Measurements from ENCODE around the gene XPO6. TPM values are rescaled to one million over a fixed set of nuclear protein-coding genes. Genes with fewer than 3 reads are reported as not detected.

The XPO6 gene
- total RNA-seq, 4 donors from 2014 or later = 45.7 to 104 (median 78.1) TPM

DNA sequence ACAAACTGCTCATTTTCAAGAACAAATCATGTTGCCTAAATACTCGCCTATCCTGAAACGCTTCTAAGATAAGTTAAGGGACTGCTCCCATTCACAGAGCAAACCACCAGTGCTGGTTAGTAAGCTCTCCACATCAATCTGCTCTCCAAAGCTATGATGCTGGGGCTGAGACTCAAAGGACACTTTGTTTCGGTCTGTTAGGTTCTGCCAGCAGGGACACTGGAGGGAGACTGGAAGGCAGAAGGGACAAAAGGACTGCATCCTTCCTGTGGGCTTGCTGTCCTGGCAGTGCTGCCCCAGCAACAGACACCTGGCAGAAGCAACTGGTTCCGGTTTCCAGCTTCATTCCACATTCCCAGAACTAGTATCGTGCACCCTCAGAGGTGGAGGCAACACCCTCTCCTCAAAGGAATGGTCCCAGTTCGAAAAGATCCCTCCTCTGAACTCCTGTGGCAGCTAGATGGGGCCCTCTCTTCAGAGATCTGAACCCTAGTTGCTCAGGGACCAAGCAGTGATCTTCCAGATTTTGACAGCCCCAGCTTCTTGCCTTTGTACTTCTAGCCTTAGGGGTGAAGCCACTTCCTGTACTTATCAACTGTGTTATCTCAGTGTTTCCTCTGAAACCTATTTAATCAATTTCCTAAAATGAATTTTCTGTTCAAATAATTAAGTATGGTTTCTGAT is 74.9 kb downstream of the XPO6 start:
- DNase-seq (ENCODE audit: low spot score in 2 of 2) = no peak
- no peak overlapping the region for H3K4me3 ChIP-seq (ENCODE audit: low read depth, poor library complexity, severe bottlenecking)
- TF ChIP-seq, protein P1, sequence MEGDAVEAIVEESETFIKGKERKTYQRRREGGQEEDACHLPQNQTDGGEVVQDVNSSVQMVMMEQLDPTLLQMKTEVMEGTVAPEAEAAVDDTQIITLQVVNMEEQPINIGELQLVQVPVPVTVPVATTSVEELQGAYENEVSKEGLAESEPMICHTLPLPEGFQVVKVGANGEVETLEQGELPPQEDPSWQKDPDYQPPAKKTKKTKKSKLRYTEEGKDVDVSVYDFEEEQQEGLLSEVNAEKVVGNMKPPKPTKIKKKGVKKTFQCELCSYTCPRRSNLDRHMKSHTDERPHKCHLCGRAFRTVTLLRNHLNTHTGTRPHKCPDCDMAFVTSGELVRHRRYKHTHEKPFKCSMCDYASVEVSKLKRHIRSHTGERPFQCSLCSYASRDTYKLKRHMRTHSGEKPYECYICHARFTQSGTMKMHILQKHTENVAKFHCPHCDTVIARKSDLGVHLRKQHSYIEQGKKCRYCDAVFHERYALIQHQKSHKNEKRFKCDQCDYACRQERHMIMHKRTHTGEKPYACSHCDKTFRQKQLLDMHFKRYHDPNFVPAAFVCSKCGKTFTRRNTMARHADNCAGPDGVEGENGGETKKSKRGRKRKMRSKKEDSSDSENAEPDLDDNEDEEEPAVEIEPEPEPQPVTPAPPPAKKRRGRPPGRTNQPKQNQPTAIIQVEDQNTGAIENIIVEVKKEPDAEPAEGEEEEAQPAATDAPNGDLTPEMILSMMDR (IDR thresholded peaks at IDR 0.05) = no peak
- TF ChIP-seq POLR2A (IDR thresholded peaks at IDR 0.05) = no peak
- 87 to 89% methylated on average over 6 of the region's 6 CpGs for WGBS, 2 donors
- intact Hi-C loops (cut with DNase I; ENCODE audit: low total_unique reads) = no loop called here

DNA sequence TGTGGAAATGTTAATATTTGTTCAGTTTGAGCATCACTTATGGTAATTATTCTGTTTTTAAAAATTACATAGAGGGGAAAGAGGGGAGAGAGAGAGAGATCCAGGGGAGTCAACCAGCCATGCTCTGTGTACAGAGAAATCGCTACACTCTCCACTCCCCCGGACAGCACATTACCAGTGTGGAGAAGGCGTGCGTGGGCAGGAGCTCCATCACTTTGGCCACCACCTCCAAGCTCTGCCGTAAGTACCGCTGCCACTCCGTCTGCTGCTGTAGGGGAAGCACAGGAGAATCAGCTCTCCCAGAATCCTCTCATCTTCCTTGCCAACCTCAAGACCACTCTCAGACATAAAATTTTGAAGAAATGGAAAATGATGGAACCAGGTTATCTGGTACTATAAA is 78.1 kb downstream of the XPO6 start:
- no peak overlapping the region for H3K4me3 ChIP-seq (ENCODE audit: low read depth, poor library complexity, severe bottlenecking)
- no peak for DNase-seq (ENCODE audit: low spot score in 2 of 2)
- 90 to 96% methylated on average over 7 of the region's 7 CpGs for WGBS, 2 donors
- intact Hi-C loops (cut with DNase I; ENCODE audit: low total_unique reads) = no loop called here
- TF ChIP-seq, protein P1 (IDR thresholded peaks at IDR 0.05) = no peak
- TF ChIP-seq POLR2A (IDR thresholded peaks at IDR 0.05) = no peak

DNA sequence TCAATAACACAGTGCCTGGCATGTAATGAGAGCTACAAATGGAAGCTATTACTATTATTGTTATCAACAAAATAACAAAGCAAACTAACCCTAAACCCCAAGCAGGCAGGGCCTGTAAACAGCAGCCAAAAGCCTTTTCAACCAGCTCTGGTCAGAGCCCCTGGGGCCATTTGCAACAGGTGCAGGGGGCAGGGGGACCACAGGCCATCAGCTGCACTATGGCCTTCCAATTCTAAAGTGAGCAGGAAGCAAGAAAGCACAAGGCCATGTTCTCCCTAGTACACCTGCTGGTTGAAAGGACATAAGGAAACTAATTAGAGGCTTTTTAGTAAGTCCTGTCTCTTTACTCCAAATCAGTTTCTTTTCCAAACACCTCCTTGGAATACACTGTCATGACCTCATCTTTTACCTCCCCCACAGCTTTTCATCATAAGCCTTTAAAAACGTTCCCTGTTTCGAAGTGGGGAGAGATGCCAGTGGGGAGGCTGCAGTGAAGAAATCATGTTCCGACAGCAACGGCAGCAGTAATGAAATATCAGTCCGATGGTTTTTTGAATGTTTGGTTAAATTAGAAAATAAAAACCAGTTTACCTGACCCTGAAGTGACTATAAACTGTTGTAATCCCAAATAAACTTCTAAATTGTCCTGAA is 79.9 kb downstream of the XPO6 start:
- H3K4me3 ChIP-seq (ENCODE audit: low read depth, poor library complexity, severe bottlenecking) = no peak overlapping the region
- no peak for TF ChIP-seq POLR2A (IDR thresholded peaks at IDR 0.05)
- TF ChIP-seq, protein P1 (IDR thresholded peaks at IDR 0.05) = no peak
- intact Hi-C loops (cut with DNase I; ENCODE audit: low total_unique reads) = no loop called here
- WGBS, 2 donors = 74 to 79% methylated on average over 5 of the region's 5 CpGs
- no peak for DNase-seq (ENCODE audit: low spot score in 2 of 2)

DNA sequence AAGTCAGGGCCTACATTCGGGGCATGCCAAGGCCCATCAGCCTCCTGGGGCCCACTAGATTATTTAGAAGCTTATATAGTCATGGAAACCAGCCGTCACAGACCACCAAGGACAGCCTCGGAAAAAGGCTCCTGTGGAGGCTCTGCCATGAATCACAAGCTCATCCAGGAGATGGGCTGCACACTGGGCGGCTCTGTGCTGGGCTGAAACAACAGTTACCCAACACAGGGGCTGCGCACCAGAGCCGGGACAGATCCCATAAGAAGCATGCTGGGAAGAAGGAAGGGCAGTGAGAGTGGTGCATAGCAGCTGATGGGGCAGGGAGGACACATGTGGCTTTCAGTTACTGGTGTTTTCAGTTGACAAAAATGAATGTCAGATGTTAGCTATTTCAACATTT is 80.6 kb downstream of the XPO6 start:
- 64 to 74% methylated on average over 6 of the region's 6 CpGs for WGBS, 2 donors
- TF ChIP-seq POLR2A (IDR thresholded peaks at IDR 0.05) = no peak
- TF ChIP-seq, protein P1 (IDR thresholded peaks at IDR 0.05) = no peak
- H3K4me3 ChIP-seq (ENCODE audit: low read depth, poor library complexity, severe bottlenecking) = no peak overlapping the region
- DNase-seq (ENCODE audit: low spot score in 2 of 2) = no peak
- intact Hi-C loops (cut with DNase I; ENCODE audit: low total_unique reads) = no loop called here

DNA sequence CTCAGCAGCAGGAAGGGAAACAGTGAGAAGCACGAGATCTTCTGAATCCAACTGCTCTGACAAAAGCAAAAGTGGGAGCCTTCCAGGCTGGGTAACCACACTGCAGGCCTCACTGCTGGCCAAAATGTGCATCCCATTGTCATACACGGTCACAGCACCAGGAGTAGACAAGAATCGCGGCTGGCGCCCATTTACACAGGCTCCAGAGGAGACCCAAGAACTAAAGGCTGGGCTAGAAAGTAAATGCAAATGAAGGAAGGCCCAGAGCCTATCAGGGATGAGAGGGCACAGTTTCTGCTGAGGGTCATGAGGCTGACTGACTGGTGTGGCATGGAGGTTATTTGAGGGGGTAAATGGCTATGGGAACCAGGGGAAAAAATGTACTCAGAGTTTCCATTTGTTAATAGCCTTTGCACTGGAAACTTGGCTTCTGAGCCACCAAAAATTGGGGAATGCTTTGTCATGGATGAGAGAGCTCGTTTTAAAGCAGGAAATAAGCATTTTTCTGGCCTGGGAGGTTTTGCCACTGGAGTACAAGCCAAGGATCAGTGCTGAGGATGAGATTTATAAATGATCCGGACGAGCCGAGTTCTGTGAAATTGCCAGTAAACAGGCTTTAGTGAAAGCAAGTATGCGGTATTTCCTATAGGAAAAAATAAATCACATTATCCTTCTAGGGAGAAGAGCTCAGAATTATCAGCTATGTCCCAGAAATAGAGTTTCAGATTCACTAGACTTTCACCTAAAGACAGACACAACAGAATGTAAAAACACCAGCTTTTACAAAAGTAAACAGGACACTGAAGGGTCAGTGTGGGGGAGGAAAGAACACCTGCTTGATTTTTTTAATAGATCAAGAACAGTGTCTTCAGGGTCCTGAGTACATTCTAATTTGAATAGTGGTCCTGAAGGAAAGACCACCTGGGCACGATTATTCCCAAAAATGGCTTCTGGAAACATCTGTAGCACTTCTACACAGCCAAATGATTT is 81.4 kb downstream of the XPO6 start:
- intact Hi-C loops (cut with DNase I; ENCODE audit: low total_unique reads) = no loop called here
- WGBS, 2 donors = 72% methylated on average over 11 of the region's 11 CpGs
- TF ChIP-seq, protein P1 (IDR thresholded peaks at IDR 0.05) = no peak
- TF ChIP-seq POLR2A (IDR thresholded peaks at IDR 0.05) = no peak
- H3K4me3 ChIP-seq (ENCODE audit: low read depth, poor library complexity, severe bottlenecking) = no peak overlapping the region
- no peak for DNase-seq (ENCODE audit: low spot score in 2 of 2)
